Breast epithelium (tissue), 4 donors: ENCODE measurements around the gene TRAFD1. TPM values are rescaled to one million over a fixed set of nuclear protein-coding genes. Genes with fewer than 3 reads are reported as not detected.
A peak's percentile ranks its signal among the peaks of the same experiment; 100 is the strongest.

Experiments used
- DNase-seq, 2 donors: peaks; one replicate each; pipeline ENCODE4 v3.0.0-alpha.2; 2019; ENCODE audit warnings: low spot score in 2 of 2
- H3K27ac ChIP-seq, 2 donors: fragments of 200-600 bp; sonication (generic) in 1 of 2; one replicate each; pipeline ENCODE4 v1.5.1; 2016 to 2019; ENCODE audit warnings: mild to moderate bottlenecking in 1 of 2
- H3K27me3 ChIP-seq, 2 donors: fragments of 200-600 bp; sonication (generic) in 1 of 2; one replicate each; pipeline versions ENCODE4 v1.5.1 to v1.6.0; 2017 to 2019; ENCODE audit warnings: control low read depth in 1 of 2, mild to moderate bottlenecking in 1 of 2
- H3K36me3 ChIP-seq: fragments of 200-600 bp; one replicate; pipeline ENCODE4 v1.5.1; 2019
- H3K4me1 ChIP-seq, 2 donors: fragments of 200-600 bp; sonication (generic); one replicate each; pipeline ENCODE4 v1.5.1; 2016 to 2019; ENCODE audit warnings: control low read depth in 1 of 2
- H3K4me3 ChIP-seq, 3 donors: fragments of 200-600 bp; sonication (generic); 1 replicate in 2 of 3; 2 replicates in 1 of 3; pipeline ENCODE4 v1.5.1; 2016 to 2019; ENCODE audit warnings: mild to moderate bottlenecking in 3 of 3, moderate library complexity in 2 of 3
- H3K9me3 ChIP-seq, 2 donors: fragments of 200-600 bp; sonication (generic) in 1 of 2; one replicate each; pipeline ENCODE4 v1.5.1; 2016 to 2019; ENCODE audit warnings: control low read depth in 1 of 2
- CTCF ChIP-seq, 3 donors: fragments of 450-650 bp; IDR thresholded peaks; one replicate each; pipeline ENCODE4 v1.5.1; 2016 to 2017; ENCODE audit warnings: antibody characterized with exemption in 3 of 3, mild to moderate bottlenecking in 3 of 3, moderate library complexity in 3 of 3
- POLR2A ChIP-seq: fragments of 450-650 bp; IDR thresholded peaks from one replicate; pipeline ENCODE4 v1.6.1; 2016; ENCODE audit warnings: antibody characterized with exemption, mild to moderate bottlenecking, moderate library complexity
- POLR2AphosphoS5 ChIP-seq, 3 donors: sonication (generic); formaldehyde crosslinking; IDR thresholded peaks; one replicate each; pipeline ENCODE4 v1.6.1; 2017; ENCODE audit warnings: antibody characterized with exemption in 3 of 3
- intact Hi-C: fragments of 100-400 bp; cut with DNase I; formaldehyde crosslinking; loops from one replicate; pipeline ENCODE4 v1.15.1; 2023; ENCODE audit warnings: low total_unique reads
- total RNA-seq, 3 donors: library from RNA; depleted of rRNA; stranded (reverse); fragments of >200 nt; gene quantifications; one replicate each; pipeline ENCODE4 v1.1.0, GENCODE V29; 2016

TRAFD1 gene
- total RNA-seq, 3 donors from 2014 or later = 25.9 to 64.2 (median 54.4) TPM

- H3K4me3 ChIP-seq = no peak overlapping the region
- no peaks in the 10 kb centered on the region for H3K4me1 ChIP-seq
- no peaks in the 10 kb centered on the region for H3K9me3 ChIP-seq
- no peaks in the 10 kb centered on the region for H3K27me3 ChIP-seq
- H3K36me3 ChIP-seq = no peaks in the 10 kb centered on the region
- intact Hi-C loops = no loop called here
- peak in 1 of 2 donors; percentile 16 for DNase-seq
- TF ChIP-seq CTCF (IDR thresholded peaks at IDR 0.05) = no peak
- TF ChIP-seq POLR2AphosphoS5 (IDR thresholded peaks at IDR 0.05) = no peak
- TF ChIP-seq POLR2A = no peak
- H3K27ac ChIP-seq = peak overlapping the region in 1 of 2 donors; percentile 75
These were observed 13.4 kb upstream of the TRAFD1 start for GRCh38 chr12:112111931-112112330.

GRCh38 chr12:112112409-112113133 lies 12.8 kb upstream of the TRAFD1 start:
- H3K9me3 ChIP-seq = no peaks in the 10 kb centered on the region
- intact Hi-C loops = no loop called here
- no peak for TF ChIP-seq POLR2A
- TF ChIP-seq POLR2AphosphoS5 (IDR thresholded peaks at IDR 0.05) = no peak
- no peak overlapping the region for H3K4me3 ChIP-seq
- H3K27me3 ChIP-seq = no peaks in the 10 kb centered on the region
- peak; percentile 48 to 67 for DNase-seq
- H3K36me3 ChIP-seq = no peaks in the 10 kb centered on the region
- H3K4me1 ChIP-seq = no peaks in the 10 kb centered on the region
- peak overlapping the region; percentile 50 to 75 for H3K27ac ChIP-seq

GRCh38 chr12:112115259-112116045 lies 9.9 kb upstream of the TRAFD1 start:
- H3K9me3 ChIP-seq = no peaks in the 10 kb centered on the region
- H3K4me3 ChIP-seq = no peak overlapping the region
- intact Hi-C loops = no loop called here
- peak in 1 of 2 donors; percentile 4 for DNase-seq
- no peak overlapping the region for H3K27ac ChIP-seq
- no peaks in the 10 kb centered on the region for H3K27me3 ChIP-seq
- TF ChIP-seq CTCF (IDR thresholded peaks at IDR 0.05) = no peak
- TF ChIP-seq POLR2AphosphoS5 (IDR thresholded peaks at IDR 0.05) = no peak
- no peak for TF ChIP-seq POLR2A
- no peaks in the 10 kb centered on the region for H3K36me3 ChIP-seq
- no peaks in the 10 kb centered on the region for H3K4me1 ChIP-seq

GRCh38 chr12:112116232-112117060 lies 8.9 kb upstream of the TRAFD1 start:
- no peak for TF ChIP-seq POLR2AphosphoS5 (IDR thresholded peaks at IDR 0.05)
- peaks cover 0 to under 1% of the 10 kb centered on the region in 2 donors for H3K4me1 ChIP-seq
- H3K4me3 ChIP-seq = peak overlapping the region in 1 of 3 donors; percentile 4
- intact Hi-C loops = no loop called here
- no peaks in the 10 kb centered on the region for H3K9me3 ChIP-seq
- no peaks in the 10 kb centered on the region for H3K27me3 ChIP-seq
- peak overlapping the region; percentile 70 to 81 for H3K27ac ChIP-seq
- H3K36me3 ChIP-seq = no peaks in the 10 kb centered on the region
- peak in 1 of 2 donors; percentile 23 for DNase-seq

GRCh38 chr12:112117685-112118084 lies 7.7 kb upstream of the TRAFD1 start:
- H3K36me3 ChIP-seq = no peaks in the 10 kb centered on the region
- H3K4me3 ChIP-seq = no peak overlapping the region
- H3K4me1 ChIP-seq = peaks cover 0 to 8% of the 10 kb centered on the region in 2 donors
- no peak for TF ChIP-seq POLR2AphosphoS5 (IDR thresholded peaks at IDR 0.05)
- no peak for TF ChIP-seq POLR2A
- no peak for TF ChIP-seq CTCF (IDR thresholded peaks at IDR 0.05)
- H3K9me3 ChIP-seq = no peaks in the 10 kb centered on the region
- intact Hi-C loops = no loop called here
- peak overlapping the region; percentile 8 to 70 for H3K27ac ChIP-seq
- DNase-seq = peak in 1 of 2 donors; percentile 21
- no peaks in the 10 kb centered on the region for H3K27me3 ChIP-seq
